GM10248 (cell line): Measurements from ENCODE around the gene CAMKMT.
"Not testable (repeated sequence)": the region's sequence is repeated elsewhere in the genome, so short reads cannot be mapped to it uniquely, and the experiment has no call there.

ENCODE experiments used
- CTCF ChIA-PET: fragments of 300-600 bp; sonication (Branson Sonifier 250); formaldehyde crosslinking; extraction: SDS; loops from one replicate; lab custom pipeline; 2021; ENCODE audit warnings: antibody characterized with exemption; lab: Yijun Ruan, JAX
- POLR2A ChIA-PET: fragments of 350-650 bp; sonication (Branson Sonifier 250); formaldehyde crosslinking; extraction: SDS; loops from one replicate; lab custom pipeline; 2020; ENCODE audit warnings: antibody characterized with exemption; lab: Yijun Ruan, JAX
- DNase-seq: peaks from one replicate; pipeline ENCODE4 v3.0.0; 2012; ENCODE audit errors: extremely low spot score
- TF ChIP-seq, protein P1 (sequence below): IDR thresholded peaks from 2 replicates; pipeline ENCODE4 v1.5.1; 2012; ENCODE audit warnings: mild to moderate bottlenecking, low read depth; ENCODE audit errors: extremely low read depth, missing control alignments, control extremely low read depth

Gene CAMKMT

DNA sequence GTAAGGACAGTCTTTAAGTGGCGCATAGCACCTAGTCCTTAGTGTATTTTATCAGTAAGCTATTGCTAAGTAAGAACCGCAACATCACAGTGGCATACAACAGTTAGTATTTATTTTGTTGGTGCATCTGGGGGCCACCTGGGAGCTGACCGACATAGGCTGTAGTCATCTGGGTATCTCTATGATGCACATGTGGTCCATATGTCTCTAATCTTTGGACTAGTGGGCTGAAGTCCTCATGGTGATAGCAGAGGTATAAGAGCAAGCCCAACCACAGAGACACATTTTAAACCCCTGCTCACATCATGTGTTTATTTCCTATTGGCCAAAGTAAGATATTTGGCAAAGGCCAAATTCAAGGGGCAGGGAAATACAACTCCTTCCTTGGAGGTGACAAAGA lies 2.9 kb downstream of the CAMKMT start:
- ChIA-PET POLR2A (no interaction called here), CTCF (interaction anchor here (1.4 to 2.0 kb wide), 3 partner anchors 28 to 120 kb away, joined by 3 to 4 read pairs (median 3); no protein-coding TSS in a partner anchor)
- TF ChIP-seq, protein P1, sequence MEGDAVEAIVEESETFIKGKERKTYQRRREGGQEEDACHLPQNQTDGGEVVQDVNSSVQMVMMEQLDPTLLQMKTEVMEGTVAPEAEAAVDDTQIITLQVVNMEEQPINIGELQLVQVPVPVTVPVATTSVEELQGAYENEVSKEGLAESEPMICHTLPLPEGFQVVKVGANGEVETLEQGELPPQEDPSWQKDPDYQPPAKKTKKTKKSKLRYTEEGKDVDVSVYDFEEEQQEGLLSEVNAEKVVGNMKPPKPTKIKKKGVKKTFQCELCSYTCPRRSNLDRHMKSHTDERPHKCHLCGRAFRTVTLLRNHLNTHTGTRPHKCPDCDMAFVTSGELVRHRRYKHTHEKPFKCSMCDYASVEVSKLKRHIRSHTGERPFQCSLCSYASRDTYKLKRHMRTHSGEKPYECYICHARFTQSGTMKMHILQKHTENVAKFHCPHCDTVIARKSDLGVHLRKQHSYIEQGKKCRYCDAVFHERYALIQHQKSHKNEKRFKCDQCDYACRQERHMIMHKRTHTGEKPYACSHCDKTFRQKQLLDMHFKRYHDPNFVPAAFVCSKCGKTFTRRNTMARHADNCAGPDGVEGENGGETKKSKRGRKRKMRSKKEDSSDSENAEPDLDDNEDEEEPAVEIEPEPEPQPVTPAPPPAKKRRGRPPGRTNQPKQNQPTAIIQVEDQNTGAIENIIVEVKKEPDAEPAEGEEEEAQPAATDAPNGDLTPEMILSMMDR: no peak
- DNase-seq: no peak

DNA sequence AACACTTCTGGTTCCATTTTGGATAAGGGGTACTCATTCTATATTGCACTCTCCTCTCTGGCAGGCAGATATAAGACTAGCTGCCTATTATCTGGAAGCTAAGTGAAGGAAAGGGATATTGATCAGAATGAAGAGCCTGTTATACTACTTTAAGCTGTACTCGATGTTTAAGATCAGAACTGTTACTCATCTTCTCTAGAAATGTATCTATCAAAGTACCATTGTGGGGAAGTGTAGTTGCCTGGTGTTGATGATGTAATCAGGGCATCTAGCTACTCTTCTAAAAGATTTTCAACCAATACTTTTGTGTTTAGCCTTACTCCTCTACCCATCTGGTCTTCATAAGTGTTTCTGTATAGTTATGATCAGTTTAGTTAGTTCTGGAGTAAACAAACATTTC lies 5.8 kb downstream of the CAMKMT start:
- no peak for DNase-seq
- TF ChIP-seq, protein P1: no peak
- POLR2A ChIA-PET: no interaction called here
- CTCF ChIA-PET: interaction anchor here (0.9 to 1.3 kb wide), 2 partner anchors 10 to 20 kb away, joined by 3 read pairs; no protein-coding TSS in a partner anchor

DNA sequence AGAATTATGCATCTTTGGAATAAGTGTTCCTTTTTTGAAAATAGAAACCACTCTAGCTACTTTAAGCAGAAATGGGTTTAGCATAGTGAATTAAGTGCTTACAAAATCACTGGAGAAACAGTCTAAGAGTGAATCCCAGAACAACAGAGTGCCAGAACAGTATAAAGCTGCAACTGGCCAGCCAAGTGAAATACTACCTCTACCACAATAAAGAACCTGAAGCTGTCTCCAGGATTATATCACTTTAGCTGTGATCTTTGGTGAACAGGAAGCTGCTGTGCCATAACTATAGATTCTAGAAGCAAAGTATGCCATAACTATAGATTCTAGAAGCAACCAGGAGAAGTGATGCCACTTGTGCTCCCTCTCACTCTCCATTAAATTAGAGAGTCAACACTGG lies 7.6 kb downstream of the CAMKMT start:
- ChIA-PET POLR2A (no interaction called here), CTCF (no interaction called here)
- TF ChIP-seq, protein P1: no peak
- DNase-seq: no peak

DNA sequence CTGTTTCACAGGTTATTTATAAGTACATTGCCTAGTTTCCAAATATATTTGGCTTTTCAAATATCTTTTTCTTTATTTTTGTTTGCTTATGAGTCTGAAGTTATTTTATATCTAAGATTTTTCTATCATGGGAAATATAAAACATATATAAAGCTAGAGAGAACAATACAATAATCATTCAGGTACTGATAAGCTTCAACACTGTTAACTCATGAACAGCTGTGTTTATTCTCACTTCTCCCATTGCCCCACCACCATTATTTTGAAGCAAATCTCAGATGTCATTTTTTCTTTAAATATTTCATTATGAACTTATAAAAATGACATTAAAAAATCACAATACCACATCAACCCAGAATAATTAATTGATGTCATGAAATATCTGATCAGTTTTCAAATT lies 9.7 kb downstream of the CAMKMT start:
- TF ChIP-seq, protein P1: no peak
- ChIA-PET POLR2A (no interaction called here), CTCF (interaction anchor here (0.8 to 2.0 kb wide), 2 partner anchors 9 to 10 kb away, joined by 3 to 9 read pairs; partner anchors contain the start of genes CAMKMT and PREPL)
- DNase-seq: no peak

DNA sequence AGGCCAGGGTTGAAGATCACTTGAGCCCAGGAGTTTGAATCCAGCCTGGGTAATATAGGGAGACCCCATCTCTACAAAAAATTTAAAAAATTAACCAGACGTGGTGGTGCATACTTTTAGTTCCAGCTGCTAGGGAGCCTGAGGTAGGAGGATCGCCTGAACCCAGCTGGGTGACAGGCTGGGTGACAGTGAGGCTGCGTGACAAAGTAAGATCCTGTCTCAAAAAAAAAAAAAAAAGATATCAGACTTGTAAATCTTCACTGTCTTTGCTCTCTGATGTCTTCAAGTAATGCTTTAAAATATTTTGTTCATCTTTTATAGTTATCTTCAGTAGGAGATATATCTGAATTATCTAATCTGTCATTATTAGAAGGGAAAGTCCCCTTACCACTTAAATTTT lies 10.5 kb downstream of the CAMKMT start:
- ChIA-PET POLR2A (no interaction called here), CTCF (interaction anchor here (0.5 to 2.0 kb wide), 3 partner anchors 10 to 1569 kb away, joined by 3 to 9 read pairs (median 3); partner anchors contain the start of genes CAMKMT and PREPL)
- TF ChIP-seq, protein P1: no peak
- no peak for DNase-seq

DNA sequence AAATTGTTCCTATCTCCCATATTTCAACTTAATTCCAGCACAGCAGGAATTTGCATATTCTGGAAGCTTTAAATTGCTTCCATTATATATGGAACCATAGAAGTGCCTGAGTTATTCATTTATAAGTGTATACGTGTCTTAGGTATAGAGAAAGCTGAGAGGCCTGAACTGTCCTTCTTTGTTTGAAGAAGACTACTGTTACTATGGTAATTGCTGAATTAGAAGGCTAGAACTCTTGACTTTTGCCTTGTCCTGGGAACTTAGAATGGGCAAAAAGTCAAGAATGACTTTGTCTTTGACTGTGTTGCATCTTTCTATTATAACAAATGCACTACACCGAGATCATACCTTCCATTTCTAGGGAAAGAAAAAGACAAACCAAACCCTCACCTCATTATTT lies 15.7 kb downstream of the CAMKMT start:
- CTCF ChIA-PET: interaction anchor here (1.1 to 5.7 kb wide), 4 partner anchors 10 to 16 kb away, joined by 3 to 24 read pairs (median 8); partner anchors contain the start of genes CAMKMT and PREPL
- DNase-seq: no peak
- TF ChIP-seq, protein P1: no peak
- POLR2A ChIA-PET: no interaction called here

DNA sequence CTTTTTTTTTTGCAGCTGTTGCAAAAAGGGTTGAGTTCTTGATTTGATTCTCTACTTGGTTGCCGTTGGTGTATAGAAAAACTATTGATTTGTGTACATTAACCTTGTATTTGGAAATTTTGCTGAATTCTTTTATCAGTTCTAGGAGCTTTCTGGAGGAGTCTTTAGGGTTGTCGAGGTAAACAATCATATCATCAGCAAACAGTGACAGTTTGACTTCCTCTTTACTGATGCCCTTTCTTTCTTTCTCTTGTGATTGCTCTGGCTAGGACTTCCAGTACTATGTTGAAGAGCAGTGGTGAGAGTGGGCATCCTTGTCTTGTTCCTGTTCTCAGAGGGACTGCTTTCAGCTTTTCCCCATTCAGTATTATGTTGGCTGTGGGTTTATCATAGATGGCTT lies 23.5 kb downstream of the CAMKMT start:
- CTCF ChIA-PET, DNase-seq, POLR2A ChIA-PET: not testable (repeated sequence)
